Uterus (tissue), 4 donors: Measurements from ENCODE around the gene BAHCC1. TPM values are rescaled to one million over a fixed set of nuclear protein-coding genes. Genes with fewer than 3 reads are reported as not detected.

Experiments used
- DNase-seq, 2 donors: peaks; one replicate each; pipeline ENCODE4 v3.0.0-alpha.2; 2019 to 2020
- H3K27ac ChIP-seq, 2 donors: fragments of 200-600 bp; sonication (generic); 1 replicate in 1 of 2; 2 replicates in 1 of 2; pipeline ENCODE4 v1.5.1; 2016 to 2018
- H3K27me3 ChIP-seq, 2 donors: fragments of 200-600 bp; sonication (generic); one replicate each; pipeline ENCODE4 v1.5.1; 2018 to 2019; ENCODE audit warnings: control low read depth in 1 of 2
- H3K36me3 ChIP-seq, 2 donors: fragments of 200-600 bp; sonication (generic); one replicate each; pipeline ENCODE4 v1.5.1; 2019; ENCODE audit warnings: control low read depth in 1 of 2
- H3K4me1 ChIP-seq, 2 donors: fragments of 200-600 bp; sonication (generic); one replicate each; pipeline ENCODE4 v1.5.1; 2018 to 2019; ENCODE audit warnings: control low read depth in 1 of 2
- H3K4me3 ChIP-seq, 2 donors: fragments of 200-600 bp; sonication (generic); 1 replicate in 1 of 2; 2 replicates in 1 of 2; pipeline ENCODE4 v1.5.1; 2018 to 2019; ENCODE audit warnings: mild to moderate bottlenecking in 1 of 2
- H3K9me3 ChIP-seq, 2 donors: fragments of 200-600 bp; sonication (generic); one replicate each; pipeline ENCODE4 v1.5.1; 2019; ENCODE audit warnings: control low read depth in 1 of 2
- CTCF ChIP-seq, 4 experiments: fragments of 200-600 bp in 2 of 4; fragments of 450-650 bp in 2 of 4; sonication (generic) in 2 of 4; IDR thresholded peaks; one replicate each; pipeline ENCODE4 v1.5.1; 2016 to 2019; ENCODE audit warnings: antibody characterized with exemption in 4 of 4, mild to moderate bottlenecking in 2 of 4, moderate library complexity in 1 of 4
- POLR2A ChIP-seq, 2 donors: fragments of 450-650 bp; IDR thresholded peaks; one replicate each; pipeline ENCODE4 v1.6.1; 2016; ENCODE audit warnings: antibody characterized with exemption in 2 of 2, mild to moderate bottlenecking in 1 of 2, moderate library complexity in 1 of 2
- intact Hi-C: fragments of 100-400 bp; cut with DNase I; formaldehyde crosslinking; loops from one replicate; pipeline ENCODE4 v1.15.1; 2023; ENCODE audit warnings: low total_unique reads
- total RNA-seq, 4 donors: library from RNA; depleted of rRNA in 3 of 4; stranded (reverse); fragments of >200 nt in 3 of 4; gene quantifications; one replicate each; pipeline versions ENCODE4 v1.1.0 to v1.2.4, GENCODE V29; 2014 to 2023
- donor health status: DM: yes; HTN: yes; CAD: no.

Gene BAHCC1
- total RNA-seq, 4 donors from 2014 or later = 1.5 to 34.1 (median 8.5) TPM

- H3K9me3 ChIP-seq = no peaks in the 10 kb centered on the region
- no peak overlapping the region for H3K4me3 ChIP-seq
- TF ChIP-seq POLR2A (IDR thresholded peaks at IDR 0.05) (no peak), CTCF (IDR thresholded peaks at IDR 0.05) (no peak)
- H3K4me1 ChIP-seq = peaks cover 7 to 44% of the 10 kb centered on the region in 2 donors
- H3K27ac ChIP-seq = no peak overlapping the region
- no peak for DNase-seq
- intact Hi-C loops = no loop called here
- H3K36me3 ChIP-seq = no peaks in the 10 kb centered on the region
- no peaks in the 10 kb centered on the region for H3K27me3 ChIP-seq
Observed at GRCh38 chr17:81431545-81432482, 36.6 kb downstream of the BAHCC1 start.

- no peaks in the 10 kb centered on the region for H3K36me3 ChIP-seq
- DNase-seq = no peak
- no peaks in the 10 kb centered on the region for H3K9me3 ChIP-seq
- H3K27ac ChIP-seq = no peak overlapping the region
- H3K27me3 ChIP-seq = no peaks in the 10 kb centered on the region
- TF ChIP-seq POLR2A (IDR thresholded peaks at IDR 0.05) = no peak
- no peak for TF ChIP-seq CTCF (IDR thresholded peaks at IDR 0.05)
- no peak overlapping the region for H3K4me3 ChIP-seq
- H3K4me1 ChIP-seq = peaks cover 7 to 55% of the 10 kb centered on the region in 2 donors
- intact Hi-C loops = no loop called here
Observed at GRCh38 chr17:81432941-81433340, 37.7 kb downstream of the BAHCC1 start.

GRCh38 chr17:81433656-81434055 lies 38.4 kb downstream of the BAHCC1 start:
- Histone ChIP-seq H3K4me3 (no peak overlapping the region), H3K27me3 (no peaks in the 10 kb centered on the region), H3K27ac (no peak overlapping the region), H3K4me1 (peaks cover 7 to 55% of the 10 kb centered on the region in 2 donors), H3K9me3 (no peaks in the 10 kb centered on the region), H3K36me3 (no peaks in the 10 kb centered on the region)
- TF ChIP-seq POLR2A (IDR thresholded peaks at IDR 0.05) = no peak
- TF ChIP-seq CTCF (IDR thresholded peaks at IDR 0.05) = no peak
- intact Hi-C loops = no loop called here
- DNase-seq = no peak

- no peak for TF ChIP-seq CTCF (IDR thresholded peaks at IDR 0.05)
- TF ChIP-seq POLR2A (IDR thresholded peaks at IDR 0.05) = no peak
- intact Hi-C loops = no loop called here
- Histone ChIP-seq H3K4me3 (no peak overlapping the region), H3K27me3 (no peaks in the 10 kb centered on the region), H3K9me3 (no peaks in the 10 kb centered on the region), H3K36me3 (no peaks in the 10 kb centered on the region), H3K4me1 (peaks cover 7 to 53% of the 10 kb centered on the region in 2 donors), H3K27ac (no peak overlapping the region)
- peak; percentile 51 to 60 for DNase-seq
Observed at GRCh38 chr17:81434072-81434471, 38.8 kb downstream of the BAHCC1 start.

- Histone ChIP-seq H3K9me3 (no peaks in the 10 kb centered on the region), H3K27ac (peak overlapping the region; percentile 85 to 89), H3K27me3 (no peaks in the 10 kb centered on the region), H3K4me3 (no peak overlapping the region), H3K36me3 (no peaks in the 10 kb centered on the region), H3K4me1 (peaks cover 7 to 45% of the 10 kb centered on the region in 2 donors)
- no peak for DNase-seq
- TF ChIP-seq POLR2A (IDR thresholded peaks at IDR 0.05) = no peak
- no peak for TF ChIP-seq CTCF (IDR thresholded peaks at IDR 0.05)
- intact Hi-C loops = no loop called here
Observed at GRCh38 chr17:81434681-81435417, 39.6 kb downstream of the BAHCC1 start.
